HepG2 (cell line): ENCODE results near the gene PFN2. TPM values are rescaled to one million over a fixed set of nuclear protein-coding genes. Genes with fewer than 3 reads are reported as not detected.

ENCODE experiments used
- CCAR2 ChIP-seq: fragments of 200-400 bp; formaldehyde crosslinking; optimal IDR thresholded peaks from 2 replicates; pipeline ENCODE3; 2018; ENCODE audit warnings: low read depth, mild to moderate bottlenecking, low read length, moderate library complexity
- FOXJ3 ChIP-seq: sonication (generic); formaldehyde crosslinking; IDR thresholded peaks from 2 replicates; pipeline ENCODE4 v1.4.0; 2020; ENCODE audit warnings: missing genetic modification reagents, mild to moderate bottlenecking, borderline replicate concordance
- HMG20A ChIP-seq: IDR thresholded peaks from 2 replicates; pipeline ENCODE4 v1.6.1; 2016; ENCODE audit warnings: borderline replicate concordance
- KLF12 ChIP-seq: sonication (generic); formaldehyde crosslinking; IDR thresholded peaks from 2 replicates; pipeline ENCODE4 v1.4.0; 2020; ENCODE audit warnings: missing genetic modification reagents, borderline replicate concordance
- KLF15 ChIP-seq: sonication (generic); formaldehyde crosslinking; IDR thresholded peaks from 2 replicates; pipeline ENCODE4 v1.8.1; 2023; ENCODE audit warnings: borderline replicate concordance, mild to moderate bottlenecking, inconsistent platforms, missing genetic modification reagents, mixed read lengths
- MED13 ChIP-seq: sonication (generic); formaldehyde crosslinking; IDR thresholded peaks from 2 replicates; pipeline ENCODE4 v1.5.0; 2020; ENCODE audit warnings: missing genetic modification reagents
- NFE2L1 ChIP-seq: sonication (generic); formaldehyde crosslinking; IDR thresholded peaks from 2 replicates; pipeline ENCODE4 v1.4.0; 2020; ENCODE audit warnings: missing genetic modification reagents, mild to moderate bottlenecking, borderline replicate concordance
- NFKBIZ ChIP-seq: IDR thresholded peaks from 2 replicates; pipeline ENCODE4 v1.6.1; 2018; ENCODE audit warnings: missing genetic modification reagents, missing compliant biosample characterization
- NPAS2 ChIP-seq: sonication (generic); formaldehyde crosslinking; IDR thresholded peaks from 2 replicates; pipeline ENCODE4 v1.8.0; 2022; ENCODE audit warnings: mild to moderate bottlenecking, missing genetic modification reagents, borderline replicate concordance
- NR2F2 ChIP-seq: IDR thresholded peaks from 2 replicates; pipeline ENCODE4 v1.6.1; 2012; ENCODE audit warnings: low read depth, inconsistent platforms, borderline replicate concordance
- PHB2 ChIP-seq: fragments of 450-650 bp; IDR thresholded peaks from 2 replicates; pipeline ENCODE4 v1.6.1; 2018; ENCODE audit not compliant: partially characterized antibody
- RAD21 ChIP-seq: fragments of 450-650 bp; formaldehyde crosslinking; IDR thresholded peaks from 2 replicates; pipeline ENCODE4 v1.5.0; 2020; ENCODE audit warnings: mild to moderate bottlenecking
- SKI ChIP-seq: fragments of 450-650 bp; IDR thresholded peaks from one replicate; pipeline ENCODE4 v1.6.1; 2018; ENCODE audit warnings: mild to moderate bottlenecking; ENCODE audit not compliant: partially characterized antibody
- SMC3 ChIP-seq: IDR thresholded peaks from 2 replicates; pipeline ENCODE4 v1.6.1; 2011; ENCODE audit warnings: low read length, improper control_type of control experiment
- SP1 ChIP-seq, 2 experiments: fragments of 450-650 bp in 1 of 2; sonication (generic) in 1 of 2; formaldehyde crosslinking in 1 of 2; IDR thresholded peaks; 2 replicates each; pipeline versions ENCODE4 v1.4.0 to v1.6.1; 2016 to 2020; ENCODE audit warnings: missing genetic modification reagents in 1 of 2
- STAG1 ChIP-seq: sonication (generic); formaldehyde crosslinking; IDR thresholded peaks from 2 replicates; pipeline ENCODE4 v1.4.0; 2020; ENCODE audit warnings: missing genetic modification reagents
- ZBTB33 ChIP-seq: sonication (generic); formaldehyde crosslinking; IDR thresholded peaks from 2 replicates; pipeline ENCODE4 v1.4.0; 2020; ENCODE audit warnings: missing genetic modification reagents
- ZFP82 ChIP-seq: sonication (generic); formaldehyde crosslinking; IDR thresholded peaks from 2 replicates; pipeline ENCODE4 v1.5.1; 2020; ENCODE audit warnings: mild to moderate bottlenecking, missing genetic modification reagents, borderline replicate concordance
- ZMYM2 ChIP-seq: sonication (generic); formaldehyde crosslinking; IDR thresholded peaks from 2 replicates; pipeline ENCODE4 v1.8.0; 2022; ENCODE audit warnings: mild to moderate bottlenecking, missing genetic modification reagents
- ZMYM4 ChIP-seq: sonication (generic); formaldehyde crosslinking; IDR thresholded peaks from 2 replicates; pipeline ENCODE4 v1.8.1; 2023; ENCODE audit warnings: mild to moderate bottlenecking, missing genetic modification reagents
- ZNF3 ChIP-seq: IDR thresholded peaks from 2 replicates; pipeline ENCODE4 v1.7.0; 2017; ENCODE audit warnings: inconsistent platforms
- ZNF431 ChIP-seq: sonication (generic); formaldehyde crosslinking; IDR thresholded peaks from 2 replicates; pipeline ENCODE4 v1.9.0; 2022; ENCODE audit warnings: missing genetic modification reagents, low read depth, mild to moderate bottlenecking, borderline replicate concordance
- ZNF484 ChIP-seq: sonication (generic); formaldehyde crosslinking; IDR thresholded peaks from 2 replicates; pipeline ENCODE4 v1.5.1; 2020; ENCODE audit warnings: mild to moderate bottlenecking, low read depth, missing genetic modification reagents, borderline replicate concordance
- polyA plus RNA-seq, 8 experiments: library from polyadenylated mRNA; depleted of rRNA in 3 of 8; stranded (reverse) in 7 of 8; unstranded in 1 of 8; fragments of >200 nt; fragmentation: Illumina TruSeq in 4 of 8; extraction: Trizol in 4 of 8; gene quantifications; 2 replicates each; pipeline versions ENCODE4 v1.2.1 to v1.2.3, GENCODE V29; 2011 to 2016; ENCODE audit warnings: low read depth in 4 of 8, missing spikeins in 1 of 8, mixed read lengths in 1 of 8; ENCODE audit not compliant: insufficient read depth in 1 of 8
- total RNA-seq, 5 experiments: library from RNA; depleted of rRNA; stranded (reverse); fragments of >200 nt; fragmentation: Illumina TruSeq; extraction: Trizol; gene quantifications; 2 replicates each; pipeline ENCODE4 v1.2.3, GENCODE V29; 2016; ENCODE audit warnings: low read depth in 1 of 5
- TF ChIP-seq, protein P1 (sequence below): IDR thresholded peaks from 2 replicates; pipeline ENCODE4 v1.6.1; 2016
- TF ChIP-seq, protein P2 (sequence below): sonication (generic); formaldehyde crosslinking; IDR thresholded peaks from 2 replicates; pipeline ENCODE4 v1.4.0; 2020; ENCODE audit warnings: mild to moderate bottlenecking, missing genetic modification reagents, borderline replicate concordance

Gene PFN2
- total and polyA plus RNA-seq, 2 of the 13 experiments (the other 11 are each of a cell fraction or from before 2014, with no cell fraction given): 57.3 to 150 TPM

DNA sequence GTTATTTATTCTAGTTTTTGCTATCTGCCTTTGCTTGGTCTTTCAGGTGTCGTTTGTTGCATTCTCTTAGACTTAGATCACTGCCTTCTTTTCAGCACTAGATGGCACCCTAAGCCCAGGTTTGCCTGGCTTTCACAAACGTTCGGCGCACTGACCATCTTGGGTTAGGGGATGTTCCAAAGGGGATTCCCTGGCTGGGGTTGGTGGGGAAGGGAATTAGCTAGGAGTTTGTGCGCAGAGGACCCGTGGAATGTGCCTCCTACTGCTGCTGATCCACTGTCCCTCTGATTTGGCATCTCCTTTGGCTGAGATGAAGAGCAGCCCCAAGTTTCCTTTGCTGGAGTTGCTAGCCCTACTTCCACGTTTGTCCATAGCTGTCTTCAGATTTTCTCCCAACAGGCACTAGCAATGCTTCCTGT, 33.9 kb downstream of the PFN2 start (continued):
- TF ChIP-seq ZMYM4 (CRISPR knock-in tag) (0 out of 2 replicates have a peak, but pooled peaks have one; percentile 29), NPAS2 (CRISPR knock-in tag) (no peak), SKI (no peak), SMC3 (peak; percentile 66), ZNF3 (CRISPR knock-in tag) (no peak), ZNF431 (CRISPR knock-in tag) (no peak), ZNF484 (CRISPR knock-in tag) (no peak), STAG1 (peak; percentile 85), PHB2 (no peak), KLF12 (CRISPR knock-in tag) (no peak), HMG20A (CRISPR knock-in tag) (no peak), ZFP82 (CRISPR knock-in tag) (no peak), NFKBIZ (CRISPR knock-in tag) (no peak), NFE2L1 (CRISPR knock-in tag) (no peak), NR2F2 (no peak), ZMYM2 (CRISPR knock-in tag) (no peak), CCAR2 (no peak), SP1 (IDR thresholded peaks at IDR 0.05) (no peak), SP1 (CRISPR knock-in tag; IDR thresholded peaks at IDR 0.05) (no peak), FOXJ3 (CRISPR knock-in tag) (no peak), ZBTB33 (CRISPR knock-in tag) (peak; percentile 15; the same call in 1 of the 2 replicates), MED13 (no peak), RAD21 (CRISPR knock-in tag) (peak; percentile 67), KLF15 (no peak)
- TF ChIP-seq, protein P1, sequence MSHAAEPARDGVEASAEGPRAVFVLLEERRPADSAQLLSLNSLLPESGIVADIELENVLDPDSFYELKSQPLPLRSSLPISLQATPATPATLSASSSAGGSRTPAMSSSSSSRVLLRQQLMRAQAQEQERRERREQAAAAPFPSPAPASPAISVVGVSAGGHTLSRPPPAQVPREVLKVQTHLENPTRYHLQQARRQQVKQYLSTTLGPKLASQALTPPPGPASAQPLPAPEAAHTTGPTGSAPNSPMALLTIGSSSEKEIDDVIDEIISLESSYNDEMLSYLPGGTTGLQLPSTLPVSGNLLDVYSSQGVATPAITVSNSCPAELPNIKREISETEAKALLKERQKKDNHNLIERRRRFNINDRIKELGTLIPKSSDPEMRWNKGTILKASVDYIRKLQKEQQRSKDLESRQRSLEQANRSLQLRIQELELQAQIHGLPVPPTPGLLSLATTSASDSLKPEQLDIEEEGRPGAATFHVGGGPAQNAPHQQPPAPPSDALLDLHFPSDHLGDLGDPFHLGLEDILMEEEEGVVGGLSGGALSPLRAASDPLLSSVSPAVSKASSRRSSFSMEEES (CRISPR knock-in tag): no peak
- TF ChIP-seq, protein P2, sequence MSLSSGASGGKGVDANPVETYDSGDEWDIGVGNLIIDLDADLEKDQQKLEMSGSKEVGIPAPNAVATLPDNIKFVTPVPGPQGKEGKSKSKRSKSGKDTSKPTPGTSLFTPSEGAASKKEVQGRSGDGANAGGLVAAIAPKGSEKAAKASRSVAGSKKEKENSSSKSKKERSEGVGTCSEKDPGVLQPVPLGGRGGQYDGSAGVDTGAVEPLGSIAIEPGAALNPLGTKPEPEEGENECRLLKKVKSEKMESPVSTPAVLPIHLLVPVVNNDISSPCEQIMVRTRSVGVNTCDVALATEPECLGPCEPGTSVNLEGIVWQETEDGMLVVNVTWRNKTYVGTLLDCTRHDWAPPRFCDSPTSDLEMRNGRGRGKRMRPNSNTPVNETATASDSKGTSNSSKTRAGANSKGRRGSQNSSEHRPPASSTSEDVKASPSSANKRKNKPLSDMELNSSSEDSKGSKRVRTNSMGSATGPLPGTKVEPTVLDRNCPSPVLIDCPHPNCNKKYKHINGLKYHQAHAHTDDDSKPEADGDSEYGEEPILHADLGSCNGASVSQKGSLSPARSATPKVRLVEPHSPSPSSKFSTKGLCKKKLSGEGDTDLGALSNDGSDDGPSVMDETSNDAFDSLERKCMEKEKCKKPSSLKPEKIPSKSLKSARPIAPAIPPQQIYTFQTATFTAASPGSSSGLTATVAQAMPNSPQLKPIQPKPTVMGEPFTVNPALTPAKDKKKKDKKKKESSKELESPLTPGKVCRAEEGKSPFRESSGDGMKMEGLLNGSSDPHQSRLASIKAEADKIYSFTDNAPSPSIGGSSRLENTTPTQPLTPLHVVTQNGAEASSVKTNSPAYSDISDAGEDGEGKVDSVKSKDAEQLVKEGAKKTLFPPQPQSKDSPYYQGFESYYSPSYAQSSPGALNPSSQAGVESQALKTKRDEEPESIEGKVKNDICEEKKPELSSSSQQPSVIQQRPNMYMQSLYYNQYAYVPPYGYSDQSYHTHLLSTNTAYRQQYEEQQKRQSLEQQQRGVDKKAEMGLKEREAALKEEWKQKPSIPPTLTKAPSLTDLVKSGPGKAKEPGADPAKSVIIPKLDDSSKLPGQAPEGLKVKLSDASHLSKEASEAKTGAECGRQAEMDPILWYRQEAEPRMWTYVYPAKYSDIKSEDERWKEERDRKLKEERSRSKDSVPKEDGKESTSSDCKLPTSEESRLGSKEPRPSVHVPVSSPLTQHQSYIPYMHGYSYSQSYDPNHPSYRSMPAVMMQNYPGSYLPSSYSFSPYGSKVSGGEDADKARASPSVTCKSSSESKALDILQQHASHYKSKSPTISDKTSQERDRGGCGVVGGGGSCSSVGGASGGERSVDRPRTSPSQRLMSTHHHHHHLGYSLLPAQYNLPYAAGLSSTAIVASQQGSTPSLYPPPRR (CRISPR knock-in tag): no peak
